CD1c-positive myeloid dendritic cell (primary cell): ENCODE measurements around the gene TEX44.
"Not testable (repeated sequence)": the region's sequence is repeated elsewhere in the genome, so short reads cannot be mapped to it uniquely, and the experiment has no call there.

ENCODE experiments used
- DNase-seq: peaks from one replicate; pipeline ENCODE4 v3.0.0-alpha.2; 2016; ENCODE audit errors: extremely low spot score

The TEX44 gene

GRCh38 chr2:231571661-231572191, 20.9 kb upstream of the TEX44 start:
- no peak for DNase-seq

- DNase-seq, result no peak
Measured at GRCh38 chr2:231573096-231573495, 19.6 kb upstream of the TEX44 start.

- no peak for DNase-seq
Measured at GRCh38 chr2:231573698-231574421, 18.8 kb upstream of the TEX44 start.

GRCh38 chr2:231575612-231576256, 16.9 kb upstream of the TEX44 start:
- DNase-seq, result no peak

- no peak for DNase-seq
Measured at GRCh38 chr2:231576465-231576864, 16.2 kb upstream of the TEX44 start.

- not testable (repeated sequence) for DNase-seq
Measured at GRCh38 chr2:231578655-231579054, 14.0 kb upstream of the TEX44 start.

- no peak for DNase-seq
Measured at GRCh38 chr2:231579560-231579959, 13.1 kb upstream of the TEX44 start.

- no peak for DNase-seq
Measured at GRCh38 chr2:231581328-231581727, 11.3 kb upstream of the TEX44 start.

- no peak for DNase-seq
Measured at GRCh38 chr2:231583982-231584381, 8.7 kb upstream of the TEX44 start.

- not testable (repeated sequence) for DNase-seq
Measured at GRCh38 chr2:231587744-231588143, 4.9 kb upstream of the TEX44 start.

- DNase-seq, result no peak
Measured at GRCh38 chr2:231589656-231590055, 3.0 kb upstream of the TEX44 start.

- no peak for DNase-seq
Measured at GRCh38 chr2:231590614-231591013, 2.0 kb upstream of the TEX44 start.

GRCh38 chr2:231593666-231594065, 1.0 kb downstream of the TEX44 start:
- no peak for DNase-seq

GRCh38 chr2:231597014-231597611, 4.4 kb downstream of the TEX44 start:
- peak; percentile 94 for DNase-seq

GRCh38 chr2:231597627-231598026, 5.0 kb downstream of the TEX44 start:
- DNase-seq, result no peak

GRCh38 chr2:231600619-231601355, 8.1 kb downstream of the TEX44 start:
- DNase-seq, result no peak

GRCh38 chr2:231601356-231602229, 8.9 kb downstream of the TEX44 start:
- peak; percentile 89 for DNase-seq

GRCh38 chr2:231602859-231603467, 10.3 kb downstream of the TEX44 start:
- DNase-seq, result no peak

GRCh38 chr2:231604101-231604684, 11.5 kb downstream of the TEX44 start:
- no peak for DNase-seq
